Stromal cell of bone marrow (primary cell): ENCODE measurements around the gene LMF1.
"Not testable (repeated sequence)": the region's sequence is repeated elsewhere in the genome, so short reads cannot be mapped to it uniquely, and the experiment has no call there.

Source experiments
- DNase-seq: peaks from one replicate; pipeline ENCODE4 v3.0.0-alpha.2; 2012; ENCODE audit warnings: low read depth

LMF1 gene

DNA sequence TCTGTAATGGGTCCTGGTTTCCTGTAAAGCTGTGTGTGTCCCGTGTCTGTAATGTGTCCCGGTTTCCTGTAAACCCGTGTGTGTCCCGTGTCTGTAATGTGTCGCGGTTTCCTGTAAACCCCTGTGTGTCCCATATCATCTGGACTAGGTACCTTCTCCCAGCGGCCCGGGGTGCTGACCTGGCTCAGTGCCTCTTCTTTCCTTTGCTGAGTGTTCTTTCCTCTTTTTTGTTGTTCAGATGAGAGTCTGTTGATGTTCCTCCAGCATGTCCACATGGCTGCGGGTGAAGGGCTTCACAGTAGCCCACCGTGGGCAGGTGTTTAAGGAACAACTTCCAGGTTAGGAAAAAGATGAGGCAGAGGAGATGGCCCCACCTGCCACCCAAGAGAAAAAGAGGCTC, 123.6 kb downstream of the LMF1 start:
- no peak for DNase-seq

DNA sequence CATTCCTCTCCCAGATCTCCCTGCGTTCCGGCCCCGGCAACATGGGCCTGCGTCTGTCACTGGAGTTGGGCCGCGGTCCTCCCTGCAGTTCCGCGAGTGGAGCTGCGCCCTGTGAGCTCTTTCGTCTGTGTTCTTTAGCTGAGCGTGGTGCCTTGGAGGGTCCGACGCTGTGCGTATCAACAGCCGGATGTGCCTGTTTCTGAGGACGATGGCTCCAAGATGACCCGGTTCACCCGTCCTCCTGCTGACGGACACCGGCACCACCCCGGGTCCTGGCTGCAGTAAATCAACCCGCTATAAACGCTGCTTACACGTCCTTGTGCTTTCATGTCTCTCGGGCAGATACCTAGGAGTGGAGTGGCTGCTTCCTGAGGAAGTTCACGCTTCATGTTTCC, 125.4 kb downstream of the LMF1 start:
- no peak for DNase-seq

DNA sequence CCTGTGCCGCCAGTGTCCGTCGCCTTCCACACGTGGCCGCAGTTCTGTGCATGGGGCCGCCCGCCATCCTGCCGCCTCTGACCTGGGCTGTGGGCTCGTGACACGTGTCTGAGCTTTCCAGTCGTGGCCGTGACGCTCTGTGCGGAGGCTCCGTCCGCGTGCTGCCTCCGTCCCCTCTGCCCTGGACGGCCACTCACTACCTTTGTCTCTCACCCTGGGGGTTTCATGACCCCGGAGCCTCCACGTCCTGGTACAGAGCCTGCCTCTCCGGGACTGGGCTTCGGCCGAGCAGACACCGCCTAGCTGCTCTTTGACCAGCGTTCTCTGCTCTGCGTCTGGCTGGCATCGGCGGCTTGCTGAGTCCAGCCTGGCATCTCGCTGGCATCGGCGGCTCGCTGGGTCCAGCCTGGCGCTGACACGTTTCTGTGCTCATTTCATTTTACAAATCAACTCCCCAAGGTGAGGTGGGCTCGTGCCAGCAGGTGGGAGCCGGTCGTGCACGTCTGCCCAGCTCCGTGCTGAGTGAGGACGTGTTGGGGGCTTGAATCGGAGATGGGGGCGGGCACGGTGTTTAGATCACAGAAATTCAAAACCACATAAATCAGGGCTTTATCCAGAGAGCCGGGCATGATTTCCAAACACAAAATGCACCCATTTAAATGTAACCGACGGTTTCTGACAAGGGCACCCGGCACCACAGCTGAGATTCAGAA, 126.0 kb downstream of the LMF1 start:
- DNase-seq, result no peak

DNA sequence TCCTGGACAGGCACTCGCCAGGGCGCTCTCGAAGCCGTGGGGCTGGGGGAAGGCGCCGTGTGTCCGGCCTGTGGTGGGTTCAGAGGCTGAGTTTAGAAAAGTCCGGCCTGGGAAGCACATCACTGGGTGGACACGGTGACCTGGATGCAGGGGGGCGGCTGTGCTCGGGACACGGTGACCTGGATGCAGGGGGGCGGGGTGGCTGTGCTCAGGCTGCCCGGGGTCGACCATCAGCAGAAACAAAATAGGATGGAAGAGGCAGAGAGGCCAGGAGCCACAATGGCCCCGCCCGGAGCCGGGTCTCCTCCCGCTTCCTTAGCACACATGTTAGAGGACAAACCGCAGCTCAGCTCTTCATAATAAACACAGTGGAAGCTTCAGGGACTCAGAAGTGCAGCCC, 127.0 kb downstream of the LMF1 start:
- DNase-seq, result no peak

DNA sequence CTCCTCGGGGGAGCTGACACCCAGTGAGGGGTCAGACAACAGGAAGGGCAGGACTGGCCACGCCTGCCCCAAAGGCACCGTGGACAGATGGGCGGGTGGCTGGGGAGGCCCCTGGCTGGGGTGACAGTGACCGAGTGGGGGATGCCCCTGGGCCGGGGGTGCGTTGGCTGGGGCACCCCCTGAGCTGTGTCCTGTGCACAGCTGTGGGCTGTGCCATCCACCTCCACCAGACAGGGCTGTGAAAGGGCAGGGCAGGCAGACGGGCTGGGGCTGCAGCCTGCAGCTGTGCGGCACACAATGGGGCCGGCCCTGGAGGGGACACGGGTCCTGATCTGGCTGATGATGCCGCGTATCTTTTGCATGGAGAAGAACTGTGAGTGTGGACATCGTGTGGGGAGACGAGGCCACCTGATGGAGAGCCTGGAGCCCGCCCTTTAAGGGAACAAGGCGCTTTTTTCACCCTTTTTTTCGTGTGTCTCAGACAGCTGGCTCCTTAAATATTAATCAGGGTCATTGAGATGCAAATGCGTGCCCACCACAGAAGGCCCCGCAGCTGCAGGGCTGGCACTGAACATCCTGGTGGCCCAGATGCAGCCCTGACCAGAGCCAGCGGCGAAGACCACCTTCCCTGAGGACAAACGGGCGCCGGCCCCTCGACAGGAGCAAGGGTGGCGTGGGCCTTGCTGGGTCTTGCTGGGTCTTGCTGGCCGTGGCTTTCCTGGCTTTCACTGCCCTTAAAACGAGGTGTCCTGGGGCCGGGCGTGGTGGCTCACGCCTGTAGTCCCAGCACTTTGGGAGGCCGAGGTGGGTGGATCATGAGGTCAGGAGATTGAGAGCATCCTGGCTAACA, 127.8 kb downstream of the LMF1 start:
- no peak for DNase-seq

DNA sequence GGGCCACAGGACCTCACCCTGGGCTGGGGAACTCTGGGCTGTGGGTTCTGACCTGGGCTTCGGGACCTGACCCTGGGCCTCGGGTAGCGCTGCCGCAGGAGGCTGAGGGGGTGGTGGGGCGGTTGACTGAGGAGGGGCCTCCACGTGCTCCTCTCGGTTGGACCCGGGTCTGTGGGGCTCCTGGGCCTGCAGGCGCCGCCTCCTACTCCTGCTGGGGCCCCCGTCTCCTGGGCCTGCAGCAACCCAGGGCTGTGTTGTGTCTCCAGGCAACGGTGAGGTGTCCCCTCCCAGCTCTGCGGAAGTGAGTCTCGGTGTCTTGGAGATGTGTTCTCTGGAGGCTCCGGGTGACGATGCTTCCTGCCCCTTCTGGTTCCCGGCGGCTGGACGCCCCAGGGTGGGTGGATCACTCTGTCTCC, 128.7 kb downstream of the LMF1 start:
- DNase-seq, result no peak

DNA sequence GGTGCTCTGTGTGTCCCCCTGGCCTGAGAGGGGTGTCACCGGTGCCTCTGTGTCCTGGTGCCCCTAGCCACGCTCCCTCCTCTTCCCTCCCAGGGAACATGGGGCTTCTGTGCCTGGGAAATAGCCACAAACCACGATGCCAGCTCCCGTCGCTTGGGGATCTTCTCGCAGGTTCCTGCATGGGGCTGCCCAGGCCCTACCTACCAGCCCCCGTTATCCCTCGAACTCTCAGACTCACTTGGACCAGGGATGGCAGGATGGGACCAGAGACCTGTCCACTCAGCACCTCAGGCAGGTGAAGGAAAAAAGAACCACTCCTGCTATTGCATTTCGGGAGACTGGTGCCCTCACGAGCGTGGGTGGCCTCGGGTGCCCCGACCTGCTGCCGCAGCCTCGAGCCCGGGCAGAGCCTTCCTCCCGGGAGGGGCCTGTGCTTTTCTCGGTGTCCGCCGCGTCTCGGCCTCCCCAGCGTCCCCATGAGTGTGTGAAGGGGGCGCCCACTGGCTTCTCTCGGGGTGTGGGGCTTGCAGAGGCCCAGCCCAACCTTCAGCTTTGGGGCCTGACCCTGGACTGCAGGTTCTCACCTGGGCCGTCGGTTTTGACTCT, 129.2 kb downstream of the LMF1 start:
- DNase-seq, result no peak

DNA sequence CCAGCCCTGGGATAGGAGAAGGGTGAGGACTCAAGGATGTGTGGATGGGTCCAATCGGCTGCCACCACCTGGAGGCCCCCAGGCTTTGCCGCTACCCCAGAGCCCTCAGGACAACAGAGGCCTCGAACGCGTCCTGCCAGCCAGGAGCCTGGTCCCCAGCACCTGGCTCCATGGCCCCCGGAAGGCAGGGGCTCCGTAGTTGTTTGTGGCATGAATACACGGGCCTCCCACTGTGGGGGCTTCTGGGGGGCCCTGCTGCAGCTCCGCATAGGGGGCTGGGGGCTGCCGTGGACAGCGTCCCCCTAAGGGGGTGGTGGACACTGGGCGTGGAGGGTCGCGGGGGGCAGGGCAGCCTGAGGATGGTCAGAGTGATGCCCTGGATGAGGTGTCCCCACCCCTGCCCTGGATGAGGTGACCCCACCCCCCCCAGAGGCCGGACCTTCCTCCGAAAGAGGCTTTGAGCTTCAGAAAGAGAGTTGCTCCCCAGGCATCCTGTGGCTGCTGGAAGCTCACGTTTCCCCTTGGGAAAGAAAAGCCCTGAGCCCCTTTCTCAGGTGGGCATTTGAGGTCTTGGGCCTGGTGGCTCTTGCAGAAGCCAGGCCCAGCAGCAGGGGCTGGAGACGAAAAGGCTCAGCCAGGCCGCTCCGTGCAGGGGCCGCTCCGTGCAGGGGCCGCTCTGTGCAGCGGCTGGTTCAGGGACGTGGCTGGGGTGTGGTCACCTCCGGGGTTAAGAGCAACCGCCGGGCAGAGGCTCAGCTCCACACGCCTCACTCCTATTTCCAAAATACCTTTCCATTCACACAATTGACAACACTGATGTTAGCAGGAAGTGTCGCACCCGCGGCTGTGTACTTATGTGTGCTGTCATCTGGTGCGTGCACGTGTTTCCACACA, 130.0 kb downstream of the LMF1 start:
- DNase-seq, result no peak

DNA sequence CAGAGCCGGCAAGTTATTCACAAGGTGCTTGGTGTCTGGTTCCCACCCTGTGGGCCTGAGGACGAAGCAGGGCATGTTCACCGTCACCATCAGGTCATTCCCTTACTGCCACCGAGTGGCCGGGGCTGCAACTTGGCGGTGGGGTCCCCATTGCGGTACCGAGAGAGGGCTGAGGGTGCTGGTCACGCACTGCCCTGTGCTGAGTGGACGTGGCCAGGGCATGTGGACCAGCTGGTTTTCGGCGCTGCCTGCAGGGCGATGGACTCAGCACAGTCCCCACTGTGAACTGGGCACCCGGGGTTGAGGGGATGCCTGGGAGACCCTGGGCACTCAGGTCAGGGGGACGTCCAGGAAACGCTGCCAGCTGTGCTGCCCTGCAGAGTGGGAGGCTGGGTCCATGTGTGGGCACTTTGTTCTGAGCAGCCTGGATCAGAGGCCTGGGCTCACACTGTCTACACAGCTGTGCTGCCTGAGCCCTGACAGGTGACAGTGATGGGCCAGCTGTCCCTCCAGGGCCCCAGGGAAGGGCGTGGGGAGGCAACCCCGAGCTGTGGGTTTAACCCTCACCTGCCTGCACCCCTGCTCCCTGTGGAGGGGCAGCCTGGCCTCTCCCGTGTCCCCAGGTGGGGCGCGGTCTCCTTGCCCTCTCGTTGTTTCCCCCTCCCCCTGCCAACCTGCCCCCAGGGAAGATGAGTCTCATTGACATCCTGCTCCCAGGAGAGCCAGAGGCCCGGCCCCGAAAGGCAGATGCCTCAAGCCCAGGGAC, 131.0 kb downstream of the LMF1 start:
- DNase-seq, result no peak

DNA sequence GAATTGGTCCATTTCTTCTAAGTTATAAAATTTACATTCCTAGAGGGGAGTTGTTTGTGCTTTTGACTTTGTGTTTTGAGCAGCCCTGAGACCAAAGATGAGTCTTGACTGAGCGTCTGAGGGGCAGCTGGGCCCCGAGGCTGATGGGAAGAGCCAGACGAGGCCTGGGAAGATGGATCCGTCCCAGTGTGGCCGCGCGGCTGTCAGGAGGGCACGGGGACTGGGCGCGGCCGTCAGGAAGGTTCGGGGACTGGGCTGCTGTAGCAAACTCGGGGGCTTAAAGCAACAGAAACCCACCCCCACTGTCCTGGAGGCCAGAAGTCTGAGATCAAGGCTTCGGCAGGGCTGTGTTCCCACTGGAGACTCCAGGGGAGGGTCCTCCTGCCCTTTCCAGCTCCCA, 132.0 kb downstream of the LMF1 start:
- no peak for DNase-seq

DNA sequence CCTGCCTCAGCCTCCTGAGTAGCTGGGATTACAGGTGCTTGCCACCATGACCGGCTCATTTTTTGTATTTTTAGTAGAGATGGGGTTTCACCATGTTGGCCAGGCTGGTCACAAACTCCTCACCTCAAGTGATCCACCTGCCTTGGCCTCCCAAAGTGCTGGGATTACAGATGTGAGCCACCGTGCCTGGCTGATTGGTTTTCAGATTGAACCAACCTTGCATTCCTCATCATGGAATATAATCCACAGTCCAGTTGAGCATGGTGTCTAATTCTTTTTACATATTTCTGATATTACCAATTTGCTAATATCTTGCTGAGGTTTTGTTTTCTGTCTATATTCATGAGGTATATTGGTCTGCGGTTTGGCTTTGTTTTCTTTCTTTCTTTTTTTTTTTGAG, 134.0 kb downstream of the LMF1 start:
- DNase-seq, result not testable (repeated sequence)

DNA sequence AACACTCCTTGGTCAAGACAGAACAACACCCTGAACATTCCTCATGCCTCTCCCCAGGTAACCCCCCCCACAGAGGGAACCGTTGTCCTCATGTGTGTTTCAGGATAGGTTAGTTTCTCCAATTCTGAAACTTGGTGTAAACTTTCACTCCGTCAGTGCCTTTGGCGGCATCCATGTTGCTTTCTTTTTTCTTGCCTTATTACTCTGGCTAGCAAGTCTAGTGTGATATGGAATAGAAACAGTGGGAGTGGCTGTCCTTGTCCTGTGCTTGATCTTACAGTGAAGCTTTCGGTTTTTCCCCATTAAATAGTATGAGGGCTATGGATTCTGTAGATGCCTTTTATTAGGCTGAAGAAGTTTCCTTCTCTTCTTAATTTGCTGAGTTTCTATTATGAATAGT, 134.6 kb downstream of the LMF1 start:
- no peak for DNase-seq

DNA sequence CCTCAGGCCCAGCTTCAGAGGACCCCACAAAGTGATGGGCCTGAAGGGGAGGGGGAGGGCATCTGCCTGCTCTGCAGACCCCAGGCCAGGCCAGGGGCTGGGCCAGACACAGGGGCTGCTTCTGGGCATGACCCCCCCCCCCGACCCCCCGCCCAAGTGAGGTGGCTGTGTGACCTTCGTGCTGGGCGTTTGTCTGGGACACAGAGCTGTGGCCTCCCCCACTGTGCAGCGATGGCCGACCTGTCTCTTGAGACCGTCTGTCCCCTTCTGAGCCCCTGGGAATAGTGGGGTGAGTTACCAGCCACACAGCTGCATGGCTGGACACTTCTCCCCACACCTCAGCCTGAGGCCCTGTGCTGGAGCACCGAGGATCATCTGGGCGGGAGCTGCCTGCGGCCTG, 135.4 kb downstream of the LMF1 start:
- no peak for DNase-seq

DNA sequence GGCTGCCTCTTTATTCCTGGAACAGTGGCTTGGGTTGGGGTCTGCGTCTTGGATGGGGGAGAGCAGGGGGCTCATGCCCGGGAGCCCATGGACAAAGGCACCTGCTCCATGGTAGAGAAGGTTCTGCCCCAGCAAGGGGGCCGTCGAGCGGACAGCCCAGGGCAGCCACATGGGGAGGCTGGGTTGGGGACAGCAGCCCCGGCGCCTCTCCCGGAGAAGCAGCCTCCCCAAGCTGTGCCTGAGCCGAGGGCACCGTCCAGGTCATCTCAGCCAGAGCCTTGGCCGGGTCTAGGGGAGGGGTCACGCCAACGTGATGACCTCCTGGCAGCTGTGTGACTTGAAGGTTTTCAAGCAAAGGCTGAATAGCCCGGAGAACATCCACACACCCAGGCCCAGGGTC, 137.4 kb downstream of the LMF1 start:
- no peak for DNase-seq

DNA sequence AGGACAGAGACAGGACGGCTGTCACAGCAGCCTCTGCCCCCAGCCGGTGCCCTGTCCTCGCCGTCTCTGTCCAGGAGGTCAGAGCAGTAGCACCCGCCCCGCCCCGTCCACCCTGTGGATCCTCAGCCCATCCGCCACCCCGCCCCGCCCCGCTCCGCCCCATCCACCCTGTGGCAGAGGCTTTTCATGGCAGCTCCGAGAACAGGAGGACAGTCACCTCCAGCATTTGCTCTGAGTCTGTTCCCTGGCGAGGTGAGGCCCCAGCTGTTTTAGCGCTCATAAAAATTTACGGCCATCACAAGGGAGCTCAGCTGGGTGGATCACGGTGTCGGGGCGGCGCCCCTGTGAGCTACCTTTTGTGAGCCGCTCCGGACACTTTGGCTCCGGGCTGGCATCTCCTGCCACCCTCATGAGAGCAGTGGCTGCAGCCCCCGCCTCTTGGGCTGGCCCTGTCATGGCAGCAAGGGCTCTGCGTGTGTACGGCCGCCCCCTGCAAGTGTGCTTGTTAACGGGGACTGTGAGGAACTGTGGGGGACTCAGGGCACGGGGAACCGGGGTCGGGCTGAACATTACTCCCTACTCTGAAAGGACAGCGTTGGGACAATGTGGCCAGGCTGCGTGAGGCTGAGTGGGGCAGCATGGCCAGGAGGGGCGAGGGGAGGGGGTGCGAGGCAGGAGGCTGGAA, 138.0 kb downstream of the LMF1 start:
- no peak for DNase-seq

DNA sequence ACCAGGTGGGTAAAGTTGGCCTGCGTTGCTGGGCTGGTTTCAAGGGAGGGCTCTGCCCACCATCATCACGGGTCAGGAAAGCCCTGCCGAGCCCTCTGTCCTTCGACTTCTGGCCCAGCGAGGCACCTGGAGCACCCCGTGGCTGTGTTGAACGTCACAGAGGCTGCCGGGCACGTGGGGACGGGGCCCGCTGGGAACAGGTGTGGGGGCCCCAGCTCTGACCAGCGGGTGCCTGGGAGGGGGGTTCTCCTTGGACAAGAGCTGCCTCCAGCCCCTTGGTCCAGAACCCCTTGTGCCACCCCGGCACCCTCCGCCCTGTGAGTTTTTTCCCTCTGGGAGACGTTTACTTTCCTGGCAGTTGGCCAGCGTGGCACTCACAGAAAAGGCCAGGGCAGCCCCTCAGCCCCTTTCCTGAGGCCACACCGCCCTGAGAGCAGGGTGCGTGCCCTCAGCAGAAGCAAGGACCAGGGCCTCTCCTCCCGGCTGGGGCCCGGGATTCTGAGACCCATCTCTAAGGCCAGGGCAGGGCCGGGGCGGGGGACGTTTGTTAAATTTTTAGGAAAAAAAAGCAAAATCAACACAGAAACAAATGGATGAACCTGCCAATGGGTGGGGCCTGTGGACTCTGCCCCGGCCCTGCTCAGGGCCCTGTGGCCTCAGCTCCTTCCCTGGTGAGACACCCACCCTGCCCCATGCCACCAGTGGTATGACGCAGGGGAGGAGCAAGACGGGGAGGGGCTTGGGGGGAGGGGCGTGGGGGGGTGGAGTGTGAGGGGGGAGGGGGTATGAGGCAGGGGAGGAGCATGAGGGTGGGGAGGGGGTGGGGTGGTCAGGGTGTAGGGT, 139.0 kb downstream of the LMF1 start:
- no peak for DNase-seq

DNA sequence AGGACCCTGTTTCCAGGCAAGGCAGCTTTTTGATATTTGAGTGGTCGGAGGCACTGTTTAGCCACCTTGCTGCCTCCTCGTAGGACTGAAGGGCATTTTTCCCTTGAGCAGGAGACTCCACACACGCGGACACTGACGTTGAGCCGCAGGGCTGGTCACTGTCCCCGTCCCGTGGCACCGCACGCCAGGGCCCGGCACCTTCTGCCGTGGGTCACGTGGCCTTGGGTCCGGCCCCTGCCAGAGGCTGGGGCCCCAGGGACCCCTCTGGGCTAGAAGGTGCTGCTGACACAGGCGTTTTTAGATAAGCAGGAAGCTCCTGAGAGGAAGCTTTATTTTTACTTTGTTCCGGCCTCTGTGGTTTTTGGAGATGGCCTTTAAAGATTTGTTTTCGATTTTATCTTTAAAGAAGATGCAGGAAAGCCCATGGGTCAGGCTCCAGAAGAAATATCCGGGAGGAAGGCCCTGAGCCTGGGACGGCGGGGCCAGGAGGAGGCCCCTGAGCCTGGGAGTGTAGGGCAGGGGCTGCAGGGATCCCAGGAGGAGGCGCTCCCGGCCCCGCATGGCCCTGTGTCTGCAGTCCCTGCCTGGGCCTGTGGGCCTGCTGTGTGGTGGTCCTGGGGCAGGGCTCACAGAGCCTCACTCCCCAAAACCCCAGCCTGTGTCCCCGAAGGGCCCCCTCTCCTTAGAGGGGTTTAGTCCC, 139.8 kb downstream of the LMF1 start:
- DNase-seq, result no peak

DNA sequence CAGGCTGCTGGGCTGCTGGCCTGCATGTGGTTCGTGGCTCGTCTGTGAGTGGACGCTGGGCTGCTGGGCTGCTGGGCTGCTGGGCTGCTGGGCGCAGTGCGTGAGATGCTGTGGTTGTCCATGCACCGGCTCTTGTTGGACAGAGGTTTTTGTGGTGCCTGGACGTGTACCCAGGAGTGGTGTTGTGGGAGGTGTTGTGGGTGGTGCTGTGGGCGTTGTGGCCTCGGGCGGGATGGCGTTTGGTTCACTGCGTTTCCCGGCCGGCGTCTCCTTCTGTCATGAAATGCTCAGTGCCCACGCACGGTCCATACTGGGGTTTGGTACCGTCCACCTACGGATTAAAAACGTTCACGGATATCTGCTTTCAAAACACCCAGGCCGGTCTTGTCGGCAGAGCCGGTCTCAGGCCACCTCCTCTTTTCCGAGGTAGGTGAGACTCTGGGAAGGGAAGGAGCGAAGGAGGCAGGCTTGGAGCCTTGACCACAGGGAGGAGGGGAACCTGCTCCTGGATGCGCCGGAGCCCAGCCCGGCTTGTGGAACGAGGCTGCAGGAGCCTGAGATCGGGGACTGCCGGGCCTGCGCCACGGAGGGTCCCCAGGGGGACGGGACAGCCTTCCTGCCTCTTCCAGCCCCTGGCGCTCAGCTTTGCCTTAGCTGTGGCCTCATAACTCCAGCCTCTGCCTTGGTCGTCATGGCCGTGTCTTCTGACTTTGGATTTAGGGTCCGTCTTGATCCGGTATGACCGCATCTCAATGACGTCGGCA, 140.5 kb downstream of the LMF1 start:
- DNase-seq, result no peak

DNA sequence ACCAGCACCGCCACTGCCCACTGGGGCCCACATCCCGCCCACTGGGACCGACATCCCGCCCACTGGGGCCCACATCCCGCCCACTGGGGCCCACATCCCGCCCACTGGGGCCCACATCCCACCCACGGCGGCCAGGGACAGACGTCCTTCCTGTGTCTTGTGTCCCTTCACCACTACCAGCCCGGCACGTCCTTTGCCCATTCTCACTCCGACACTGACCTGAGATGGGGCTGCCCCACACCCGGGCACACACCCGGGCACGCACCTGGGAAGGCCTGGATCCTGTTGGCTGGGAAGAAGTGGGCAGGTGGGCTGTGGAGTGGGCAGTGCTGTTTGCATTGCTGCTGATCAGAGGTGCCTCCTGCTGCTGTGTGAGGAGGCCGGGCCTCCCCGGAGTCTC, 141.9 kb downstream of the LMF1 start:
- no peak for DNase-seq
